Smooth muscle cell (in vitro differentiated cells): ENCODE measurements around the gene NHERF1. TPM values are rescaled to one million over a fixed set of nuclear protein-coding genes. Genes with fewer than 3 reads are reported as not detected.

Experiments
- DNase-seq: peaks from one replicate; lab custom pipeline; 2025; ENCODE audit not compliant: unreplicated experiment; lab: John Stamatoyannopoulos, UW
- H2AFZ ChIP-seq: fragments of 200-600 bp; sonication (generic); 2 replicates; pipeline ENCODE4 v1.6.0; 2016; ENCODE audit warnings: antibody characterized with exemption, low read depth, mild to moderate bottlenecking
- H3F3A ChIP-seq: fragments of 200-600 bp; sonication (generic); 2 replicates; pipeline ENCODE4 v1.6.0; 2017; ENCODE audit warnings: antibody characterized with exemption, low read depth
- H3K27ac ChIP-seq: fragments of 200-600 bp; sonication (generic); 2 replicates; pipeline ENCODE4 v1.5.1; 2016; ENCODE audit warnings: low read depth, mild to moderate bottlenecking
- H3K27me3 ChIP-seq: fragments of 200-600 bp; sonication (generic); 2 replicates; pipeline ENCODE4 v1.6.1; 2016; ENCODE audit warnings: low read depth, mild to moderate bottlenecking
- H3K36me3 ChIP-seq: fragments of 200-600 bp; sonication (generic); 2 replicates; pipeline ENCODE4 v1.5.1; 2016; ENCODE audit warnings: low read depth
- H3K4me1 ChIP-seq: fragments of 200-600 bp; sonication (generic); 2 replicates; pipeline ENCODE4 v1.5.1; 2016; ENCODE audit warnings: low read depth
- H3K4me2 ChIP-seq: fragments of 200-600 bp; sonication (generic); 2 replicates; pipeline ENCODE4 v1.6.0; 2016; ENCODE audit warnings: mild to moderate bottlenecking
- H3K4me3 ChIP-seq: fragments of 200-600 bp; sonication (generic); 2 replicates; pipeline ENCODE4 v1.5.1; 2016; ENCODE audit warnings: mild to moderate bottlenecking
- H3K79me2 ChIP-seq: fragments of 200-600 bp; sonication (generic); 2 replicates; pipeline ENCODE4 v1.6.0; 2016; ENCODE audit warnings: low read depth, mild to moderate bottlenecking
- H3K9ac ChIP-seq: fragments of 200-600 bp; sonication (generic); 2 replicates; pipeline ENCODE4 v1.6.0; 2016; ENCODE audit warnings: low read depth
- H3K9me3 ChIP-seq: fragments of 200-600 bp; sonication (generic); replicated peaks from 2 replicates; pipeline ENCODE4 v1.5.1; 2016; ENCODE audit warnings: low read depth
- H4K20me1 ChIP-seq: fragments of 200-600 bp; sonication (generic); 2 replicates; pipeline ENCODE4 v1.6.0; 2016; ENCODE audit warnings: low read depth
- WGBS: methylation state at CpG from one replicate; pipeline ENCODE4 v1.1.7; 2016; ENCODE audit warnings: low lambda C conversion rate; 5-methylcytosine and 5-hydroxymethylcytosine counted together
- polyA plus RNA-seq: library from polyadenylated mRNA; unstranded; fragments of >200 nt; fragmentation: Nextera tagmentation; extraction: Ambion mirVana; gene quantifications from 2 replicates; pipeline ENCODE4 v1.2.1, GENCODE V29; 2016
- total RNA-seq: library from RNA; depleted of rRNA; stranded (reverse); fragments of >200 nt; gene quantifications from 2 replicates; pipeline ENCODE4 v1.2.3, GENCODE V29; 2014
- TF ChIP-seq, protein P1 (sequence below): fragments of 200-600 bp; sonication (generic); IDR thresholded peaks from 2 replicates; pipeline ENCODE4 v1.5.1; 2017; ENCODE audit warnings: borderline replicate concordance, mild to moderate bottlenecking, antibody characterized with exemption; ENCODE audit not compliant: insufficient read depth, poor library complexity, severe bottlenecking

Gene NHERF1
- total and polyA plus RNA-seq, 2 experiments from 2014 or later: 23.2 to 31.9 TPM

DNA sequence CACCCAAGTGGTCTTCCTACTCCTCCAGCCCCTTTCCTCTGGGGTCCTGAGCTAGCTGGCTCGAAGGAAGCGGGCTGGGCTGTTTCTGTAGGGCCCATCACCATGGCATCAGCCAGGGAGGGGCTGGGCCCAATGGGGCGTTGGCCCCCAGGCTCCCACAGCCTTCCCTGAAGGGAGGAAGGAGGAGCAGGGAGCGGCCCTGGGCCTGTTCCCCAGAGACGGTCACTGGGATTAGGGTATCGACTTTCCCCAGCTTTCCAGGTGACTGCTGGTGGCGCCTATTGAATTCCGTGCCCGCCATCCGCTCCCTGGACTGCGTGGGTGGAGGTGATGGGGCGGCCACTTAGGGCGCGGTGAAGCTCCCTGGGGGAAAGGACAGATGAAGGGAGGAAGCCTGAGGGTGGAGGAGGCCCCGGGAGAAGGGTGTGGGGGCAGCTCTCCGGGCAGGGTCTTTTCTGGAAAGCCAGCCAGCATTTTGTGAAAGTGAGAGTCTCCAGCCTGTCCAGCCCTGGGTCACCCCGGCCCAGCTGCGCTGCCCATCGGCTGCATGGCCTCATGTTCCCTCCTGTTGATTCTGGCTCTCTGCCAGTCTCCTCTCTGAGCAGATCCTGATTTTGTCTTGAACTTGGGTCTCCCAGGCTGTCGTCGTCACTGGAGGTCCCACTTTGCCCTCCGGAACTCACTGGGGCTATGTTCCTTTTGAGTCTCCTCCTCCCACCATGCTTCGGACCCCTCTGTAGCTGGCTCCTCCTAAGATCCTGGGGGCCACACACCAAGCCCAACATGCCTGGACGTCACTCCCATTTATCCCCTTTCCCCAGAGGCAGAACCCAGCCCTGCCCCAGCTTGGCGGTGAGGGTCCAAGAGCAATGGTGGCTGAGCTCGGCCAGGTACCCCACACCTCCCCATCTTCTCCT, 9.8 kb downstream of the NHERF1 start:
- H3K9me3 ChIP-seq: no peaks in the 10 kb centered on the region
- no peaks in the 10 kb centered on the region for H3K27me3 ChIP-seq
- DNase-seq: no peak
- H3K4me2 ChIP-seq: peak overlapping the region; percentile 51
- no peaks in the 10 kb centered on the region for H3F3A ChIP-seq
- H3K79me2 ChIP-seq: peaks cover 9% of the 10 kb centered on the region
- H4K20me1 ChIP-seq: no peaks in the 10 kb centered on the region
- peaks cover 48% of the 10 kb centered on the region for H3K4me1 ChIP-seq
- TF ChIP-seq, protein P1, sequence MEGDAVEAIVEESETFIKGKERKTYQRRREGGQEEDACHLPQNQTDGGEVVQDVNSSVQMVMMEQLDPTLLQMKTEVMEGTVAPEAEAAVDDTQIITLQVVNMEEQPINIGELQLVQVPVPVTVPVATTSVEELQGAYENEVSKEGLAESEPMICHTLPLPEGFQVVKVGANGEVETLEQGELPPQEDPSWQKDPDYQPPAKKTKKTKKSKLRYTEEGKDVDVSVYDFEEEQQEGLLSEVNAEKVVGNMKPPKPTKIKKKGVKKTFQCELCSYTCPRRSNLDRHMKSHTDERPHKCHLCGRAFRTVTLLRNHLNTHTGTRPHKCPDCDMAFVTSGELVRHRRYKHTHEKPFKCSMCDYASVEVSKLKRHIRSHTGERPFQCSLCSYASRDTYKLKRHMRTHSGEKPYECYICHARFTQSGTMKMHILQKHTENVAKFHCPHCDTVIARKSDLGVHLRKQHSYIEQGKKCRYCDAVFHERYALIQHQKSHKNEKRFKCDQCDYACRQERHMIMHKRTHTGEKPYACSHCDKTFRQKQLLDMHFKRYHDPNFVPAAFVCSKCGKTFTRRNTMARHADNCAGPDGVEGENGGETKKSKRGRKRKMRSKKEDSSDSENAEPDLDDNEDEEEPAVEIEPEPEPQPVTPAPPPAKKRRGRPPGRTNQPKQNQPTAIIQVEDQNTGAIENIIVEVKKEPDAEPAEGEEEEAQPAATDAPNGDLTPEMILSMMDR: no peak
- 79% methylated on average over 26 of the region's 26 CpGs for WGBS
- no peaks in the 10 kb centered on the region for H3K36me3 ChIP-seq
- no peak overlapping the region for H2AFZ ChIP-seq
- no peak overlapping the region for H3K4me3 ChIP-seq
- no peak overlapping the region for H3K9ac ChIP-seq
- H3K27ac ChIP-seq: no peak overlapping the region

DNA sequence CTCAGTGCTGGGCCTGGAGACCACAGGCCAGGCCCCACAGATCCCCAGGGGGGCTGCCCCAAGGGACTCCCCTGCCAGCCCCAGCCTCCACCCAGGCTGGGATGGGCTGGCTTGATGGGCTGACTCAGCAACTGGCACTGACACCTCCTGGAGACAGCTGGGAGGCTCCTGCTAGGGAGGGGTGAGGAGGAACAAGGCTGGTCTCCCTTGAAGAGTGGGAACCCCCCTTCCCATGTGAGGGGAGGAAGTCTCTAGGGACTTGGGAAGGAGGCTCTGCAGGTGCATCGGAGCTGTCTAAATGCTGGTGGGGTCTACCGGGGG, 10.4 kb downstream of the NHERF1 start:
- Histone ChIP-seq H4K20me1 (no peaks in the 10 kb centered on the region), H3K4me2 (peak overlapping the region; percentile 51), H3K36me3 (no peaks in the 10 kb centered on the region), H2AFZ (no peak overlapping the region), H3K27me3 (no peaks in the 10 kb centered on the region), H3K9ac (no peak overlapping the region), H3F3A (no peaks in the 10 kb centered on the region), H3K27ac (no peak overlapping the region), H3K9me3 (no peaks in the 10 kb centered on the region), H3K4me3 (no peak overlapping the region), H3K4me1 (peaks cover 54% of the 10 kb centered on the region), H3K79me2 (peaks cover 9% of the 10 kb centered on the region)
- WGBS: 89% methylated on average over 2 of the region's 2 CpGs
- no peak for DNase-seq
- TF ChIP-seq, protein P1: no peak

DNA sequence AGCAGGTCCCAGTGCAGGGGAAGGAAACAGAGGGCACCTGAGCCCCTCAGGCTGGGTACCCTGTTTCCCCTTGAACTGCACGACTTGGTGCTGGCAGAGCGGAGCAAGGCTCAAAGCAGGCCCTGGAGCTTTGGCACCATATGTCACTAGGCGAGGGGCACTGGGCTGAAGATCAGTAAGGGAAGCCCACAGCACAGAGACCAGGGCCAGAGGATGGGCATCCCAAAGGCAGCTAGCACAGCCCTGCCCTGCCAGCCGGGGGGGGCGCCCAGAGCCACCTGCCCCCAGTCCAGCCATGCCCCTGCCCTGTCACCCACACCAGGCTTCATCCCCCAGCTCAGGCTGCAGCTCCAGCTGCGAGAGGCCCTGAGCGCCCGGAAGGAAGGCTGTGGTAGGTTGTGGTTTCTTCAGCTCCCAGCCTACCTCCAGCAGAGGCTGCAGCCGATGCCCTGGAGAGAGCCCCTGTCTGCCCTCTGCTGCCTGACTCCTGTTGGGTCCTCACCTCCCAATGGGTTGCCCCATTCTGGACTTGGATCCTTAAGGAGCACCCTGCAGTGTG, 10.9 kb downstream of the NHERF1 start:
- H4K20me1 ChIP-seq: no peaks in the 10 kb centered on the region
- WGBS: 66% methylated on average over 9 of the region's 9 CpGs
- TF ChIP-seq, protein P1: no peak
- DNase-seq: no peak
- H3F3A ChIP-seq: no peaks in the 10 kb centered on the region
- H2AFZ ChIP-seq: no peak overlapping the region
- no peaks in the 10 kb centered on the region for H3K27me3 ChIP-seq
- no peaks in the 10 kb centered on the region for H3K36me3 ChIP-seq
- H3K79me2 ChIP-seq: peaks cover 9% of the 10 kb centered on the region
- no peak overlapping the region for H3K4me3 ChIP-seq
- peak overlapping the region; percentile 51 for H3K4me2 ChIP-seq
- peak overlapping the region; percentile 42 for H3K27ac ChIP-seq
- H3K4me1 ChIP-seq: peaks cover 60% of the 10 kb centered on the region
- H3K9me3 ChIP-seq: no peaks in the 10 kb centered on the region
- H3K9ac ChIP-seq: no peak overlapping the region
